ENCODE results near the gene PPP2R5A.

PPP2R5A gene

DNA sequence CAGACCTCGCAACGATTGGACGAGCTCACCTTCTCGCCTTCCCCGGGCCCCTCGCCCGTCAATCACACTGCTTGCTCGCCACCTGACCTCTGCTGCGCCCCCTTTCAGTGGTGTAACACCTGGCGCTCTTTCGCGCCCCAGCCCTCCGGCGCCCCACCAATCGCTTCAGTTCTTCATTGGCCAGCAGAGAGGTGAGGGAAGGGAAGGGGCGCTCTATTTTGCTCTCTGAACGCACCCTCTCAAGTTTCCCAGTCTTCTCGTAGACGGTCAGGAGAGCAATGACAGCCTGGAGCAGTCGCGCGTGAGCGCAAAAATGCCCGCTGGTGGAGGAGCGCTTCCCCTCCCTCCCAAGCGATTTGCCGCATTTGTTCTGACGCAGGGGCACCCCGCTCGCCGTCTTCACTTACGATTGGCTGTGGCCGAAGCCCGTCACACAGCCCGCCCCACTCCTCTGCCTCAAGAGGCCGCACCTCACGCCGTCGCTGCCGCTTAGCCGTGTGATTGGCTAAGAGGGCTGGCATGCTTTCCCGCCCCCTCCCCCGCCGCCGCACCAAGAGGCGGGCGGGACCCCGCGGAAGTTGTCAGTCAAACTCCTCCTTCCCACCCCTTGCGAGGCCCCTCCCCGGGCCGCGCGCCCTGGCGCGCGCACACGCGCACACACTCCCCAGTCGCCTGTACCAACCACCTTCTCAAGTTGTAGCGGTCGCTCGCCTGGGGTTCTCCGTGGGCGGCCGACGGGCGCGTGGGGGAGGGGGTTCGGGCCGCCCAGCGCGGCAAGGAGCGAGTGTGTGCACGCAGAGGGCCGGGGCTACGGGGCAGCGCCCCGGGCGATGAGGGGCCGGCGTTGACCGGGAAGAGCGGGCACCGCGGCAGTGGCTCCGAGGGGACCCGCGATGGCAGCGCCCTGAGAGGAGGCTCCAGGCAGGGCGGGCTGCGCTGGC, at the start of gene PPP2R5A:
PPP2R5A (plus strand) TSS at position 667 of the 941 bp plus-strand sequence. CDS start 701 bp downstream, outside the sequence.
- peak within 1 kb of the TSS; percentile 82 for H3K4me3 ChIP-seq (replicated peaks; ENCODE audit: low read depth, low read length)
- TF ChIP-seq, protein P1, sequence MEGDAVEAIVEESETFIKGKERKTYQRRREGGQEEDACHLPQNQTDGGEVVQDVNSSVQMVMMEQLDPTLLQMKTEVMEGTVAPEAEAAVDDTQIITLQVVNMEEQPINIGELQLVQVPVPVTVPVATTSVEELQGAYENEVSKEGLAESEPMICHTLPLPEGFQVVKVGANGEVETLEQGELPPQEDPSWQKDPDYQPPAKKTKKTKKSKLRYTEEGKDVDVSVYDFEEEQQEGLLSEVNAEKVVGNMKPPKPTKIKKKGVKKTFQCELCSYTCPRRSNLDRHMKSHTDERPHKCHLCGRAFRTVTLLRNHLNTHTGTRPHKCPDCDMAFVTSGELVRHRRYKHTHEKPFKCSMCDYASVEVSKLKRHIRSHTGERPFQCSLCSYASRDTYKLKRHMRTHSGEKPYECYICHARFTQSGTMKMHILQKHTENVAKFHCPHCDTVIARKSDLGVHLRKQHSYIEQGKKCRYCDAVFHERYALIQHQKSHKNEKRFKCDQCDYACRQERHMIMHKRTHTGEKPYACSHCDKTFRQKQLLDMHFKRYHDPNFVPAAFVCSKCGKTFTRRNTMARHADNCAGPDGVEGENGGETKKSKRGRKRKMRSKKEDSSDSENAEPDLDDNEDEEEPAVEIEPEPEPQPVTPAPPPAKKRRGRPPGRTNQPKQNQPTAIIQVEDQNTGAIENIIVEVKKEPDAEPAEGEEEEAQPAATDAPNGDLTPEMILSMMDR (IDR thresholded peaks at IDR 0.05; ENCODE audit: insufficient read depth, low read length, poor library complexity, severe bottlenecking): peak; percentile 47
- no peaks in the 10 kb centered on the region for H3K27me3 ChIP-seq (replicated peaks; ENCODE audit: control insufficient read depth, insufficient read depth, low read length)

GRCh38 chr1:212235857-212236256, 49.4 kb upstream of the PPP2R5A start:
- DNase-seq (ENCODE audit: extremely low read depth, insufficient read length): no peak
- TF ChIP-seq, protein P1 (IDR thresholded peaks at IDR 0.05; ENCODE audit: insufficient read depth, low read length, poor library complexity, severe bottlenecking): no peak
- Histone ChIP-seq H3K27me3 (replicated peaks; ENCODE audit: control insufficient read depth, insufficient read depth, low read length) (no peaks in the 10 kb centered on the region), H3K36me3 (ENCODE audit: control insufficient read depth, insufficient read depth, low read length) (no peaks in the 10 kb centered on the region), H3K4me3 (replicated peaks; ENCODE audit: low read depth, low read length) (no peak overlapping the region)

More for the DNA sequence above, at the start of gene PPP2R5A:
- no peaks in the 10 kb centered on the region for H3K36me3 ChIP-seq (ENCODE audit: control insufficient read depth, insufficient read depth, low read length)
- peak; percentile 100 for DNase-seq (ENCODE audit: extremely low read depth, insufficient read length)

DNA sequence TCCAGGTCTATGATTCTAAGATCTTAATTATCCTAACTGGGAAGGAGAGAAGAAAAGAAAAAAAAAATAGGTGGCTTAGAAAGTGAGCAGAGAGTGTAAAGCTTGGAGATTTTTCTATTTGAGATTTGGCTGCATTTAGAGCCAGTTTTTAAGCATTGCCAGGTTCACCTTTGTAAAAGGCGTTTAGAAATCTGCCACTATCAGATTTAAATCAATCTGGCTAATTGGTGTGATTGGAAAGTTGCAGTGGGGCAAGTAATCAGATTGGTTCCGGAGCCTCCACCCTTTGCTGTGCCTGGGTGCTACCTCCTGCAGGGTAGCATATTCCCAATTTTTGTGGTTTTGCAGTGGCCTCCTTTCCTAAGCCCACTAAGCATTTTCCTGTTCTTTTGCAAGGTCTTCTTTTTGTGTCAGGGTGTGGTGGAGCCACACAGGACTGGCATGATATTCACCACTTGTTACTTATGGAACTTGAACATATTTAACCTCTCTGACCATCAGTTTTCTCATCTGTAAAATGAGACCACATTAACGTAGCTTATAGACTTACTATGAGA, 48.5 kb upstream of the PPP2R5A start:
- DNase-seq (ENCODE audit: extremely low read depth, insufficient read length): no peak
- TF ChIP-seq, protein P1 (IDR thresholded peaks at IDR 0.05; ENCODE audit: insufficient read depth, low read length, poor library complexity, severe bottlenecking): no peak
- Histone ChIP-seq H3K4me3 (replicated peaks; ENCODE audit: low read depth, low read length) (no peak overlapping the region), H3K27me3 (replicated peaks; ENCODE audit: control insufficient read depth, insufficient read depth, low read length) (no peaks in the 10 kb centered on the region), H3K36me3 (ENCODE audit: control insufficient read depth, insufficient read depth, low read length) (no peaks in the 10 kb centered on the region)

- Histone ChIP-seq H3K36me3 (ENCODE audit: control insufficient read depth, insufficient read depth, low read length) (no peaks in the 10 kb centered on the region), H3K4me3 (replicated peaks; ENCODE audit: low read depth, low read length) (no peak overlapping the region), H3K27me3 (replicated peaks; ENCODE audit: control insufficient read depth, insufficient read depth, low read length) (no peaks in the 10 kb centered on the region)
- peak; percentile 22 for DNase-seq (ENCODE audit: extremely low read depth, insufficient read length)
- TF ChIP-seq, protein P1 (IDR thresholded peaks at IDR 0.05; ENCODE audit: insufficient read depth, low read length, poor library complexity, severe bottlenecking): no peak
Observed at GRCh38 chr1:212237651-212238050, 47.6 kb upstream of the PPP2R5A start.

DNA sequence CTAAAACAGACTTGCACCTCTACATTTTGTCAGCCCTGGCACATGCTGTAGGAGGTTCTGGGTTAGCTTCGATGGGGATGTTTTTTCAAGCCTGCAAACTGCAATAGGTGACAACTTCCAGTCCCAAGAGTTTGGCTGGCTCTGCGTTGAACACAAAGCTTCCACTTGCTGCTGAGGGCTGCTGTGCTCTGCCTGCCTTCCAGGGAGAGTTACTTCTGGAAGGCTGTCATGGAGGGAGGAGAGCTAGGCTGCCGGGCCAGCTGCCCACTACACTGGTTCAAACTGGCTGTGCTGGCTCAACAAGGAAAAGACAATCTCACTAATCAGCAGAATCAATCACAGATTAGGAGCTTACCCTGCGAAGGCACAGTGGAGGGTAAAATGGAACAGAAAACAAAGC, 46.7 kb upstream of the PPP2R5A start:
- TF ChIP-seq, protein P1 (IDR thresholded peaks at IDR 0.05; ENCODE audit: insufficient read depth, low read length, poor library complexity, severe bottlenecking): no peak
- DNase-seq (ENCODE audit: extremely low read depth, insufficient read length): no peak
- no peak overlapping the region for H3K4me3 ChIP-seq (replicated peaks; ENCODE audit: low read depth, low read length)

More for the DNA sequence above, 46.7 kb upstream of the PPP2R5A start:
- no peaks in the 10 kb centered on the region for H3K36me3 ChIP-seq (ENCODE audit: control insufficient read depth, insufficient read depth, low read length)
- H3K27me3 ChIP-seq (replicated peaks; ENCODE audit: control insufficient read depth, insufficient read depth, low read length): no peaks in the 10 kb centered on the region
